Bronchial epithelial cell (primary cell): Measurements from ENCODE around the gene PPIAL4G. TPM values are rescaled to one million over a fixed set of nuclear protein-coding genes. Genes with fewer than 3 reads are reported as not detected.
"Not testable (repeated sequence)": the region's sequence is repeated elsewhere in the genome, so short reads cannot be mapped to it uniquely, and the experiment has no call there.

ENCODE experiments used
- DNase-seq: peaks from one replicate; pipeline ENCODE4 v3.0.0-alpha.2; 2010; ENCODE audit warnings: low read depth
- FAIRE-seq: peaks from 2 replicates; lab custom pipeline; 2011; peaks lifted over from hg19 to GRCh38; lab: Jason Lieb, UNC
- H3K27me3 ChIP-seq: 2 replicates; pipeline ENCODE4 v1.5.1; 2011; ENCODE audit warnings: low read length; ENCODE audit not compliant: control insufficient read depth, insufficient read depth
- H3K36me3 ChIP-seq: 2 replicates; pipeline ENCODE4 v1.5.1; 2011; ENCODE audit warnings: low read length; ENCODE audit not compliant: control insufficient read depth, insufficient read depth
- H3K4me3 ChIP-seq: 2 replicates; pipeline ENCODE4 v1.5.1; 2011; ENCODE audit warnings: mild to moderate bottlenecking, low read depth, low read length, control low read depth
- CTCF ChIP-seq: IDR thresholded peaks from 2 replicates; pipeline ENCODE4 v1.5.1; 2011; ENCODE audit warnings: mild to moderate bottlenecking, moderate library complexity, low read length, control low read depth, inconsistent platforms; ENCODE audit not compliant: insufficient read depth, severe bottlenecking
- total RNA-seq: library from RNA; depleted of rRNA; stranded (reverse); fragments of >200 nt; gene quantifications from 2 replicates; pipeline ENCODE4 v1.2.1, GENCODE V29; 2014

PPIAL4G gene
- total RNA-seq, 1 donor from 2014 or later: not detected

- H3K4me3 ChIP-seq: peak overlapping the region; percentile 52
- not testable (repeated sequence) for FAIRE-seq, H3K27me3 ChIP-seq, H3K36me3 ChIP-seq, DNase-seq
These were observed 24.1 kb downstream of the PPIAL4G start for GRCh38 chr1:148458901-148459581.

GRCh38 chr1:148458398-148458797, 24.7 kb downstream of the PPIAL4G start:
- FAIRE-seq, H3K27me3 ChIP-seq, H3K36me3 ChIP-seq, DNase-seq: not testable (repeated sequence)
- peak overlapping the region; percentile 52 for H3K4me3 ChIP-seq

GRCh38 chr1:148452845-148453244, 30.3 kb downstream of the PPIAL4G start:
- H3K27me3 ChIP-seq, H3K36me3 ChIP-seq, H3K4me3 ChIP-seq, FAIRE-seq: not testable (repeated sequence)
- peak; percentile 47 for DNase-seq

- FAIRE-seq, H3K4me3 ChIP-seq, DNase-seq, H3K27me3 ChIP-seq, H3K36me3 ChIP-seq: not testable (repeated sequence)
These were observed 43.3 kb downstream of the PPIAL4G start for GRCh38 chr1:148439654-148440325.

GRCh38 chr1:148435406-148435805, 47.7 kb downstream of the PPIAL4G start:
- TF ChIP-seq CTCF: no peak
- H3K4me3 ChIP-seq: no peak overlapping the region
- DNase-seq (no peak), FAIRE-seq (no peak)
- no peaks in the 10 kb centered on the region for H3K36me3 ChIP-seq
- no peaks in the 10 kb centered on the region for H3K27me3 ChIP-seq

- no peak overlapping the region for H3K4me3 ChIP-seq
- H3K36me3 ChIP-seq: no peaks in the 10 kb centered on the region
- DNase-seq: no peak
- no peak for FAIRE-seq
- H3K27me3 ChIP-seq: no peaks in the 10 kb centered on the region
- TF ChIP-seq CTCF: no peak
These were observed 48.3 kb downstream of the PPIAL4G start for GRCh38 chr1:148434832-148435231.

- DNase-seq, FAIRE-seq, H3K4me3 ChIP-seq, H3K36me3 ChIP-seq, H3K27me3 ChIP-seq: not testable (repeated sequence)
These were observed 50.2 kb downstream of the PPIAL4G start for GRCh38 chr1:148432916-148433317.

Other genes starting within 250 kb of the PPIAL4G start
- 31.9 and 57.6 TPM in 2 replicates for gene NBPF14, start 112.7 kb upstream of the PPIAL4G start, total RNA-seq